DND-41 (cell line): Measurements from ENCODE around the gene PROM2.
A peak's percentile ranks its signal among the peaks of the same experiment; 100 is the strongest.

Experiments used
- ATAC-seq: fragments of 200-7000 bp; cut with Tn5 transposase; 3 replicates; pipeline ENCODE4 v1.9.1; 2021; ENCODE audit warnings: low read depth; ENCODE audit not compliant: insufficient read depth
- DNase-seq: peaks from one replicate; pipeline ENCODE4 v3.0.0-alpha.2; 2020
- H2AFZ ChIP-seq: 2 replicates; pipeline ENCODE4 v1.6.0; 2012; ENCODE audit warnings: low read depth, low read length
- H3K27ac ChIP-seq: 2 replicates; pipeline ENCODE4 v1.5.1; 2012; ENCODE audit warnings: low read length, inconsistent platforms
- H3K27me3 ChIP-seq: fragments of 200-600 bp; sonication (generic); 2 replicates; pipeline ENCODE4 v1.6.0; 2012; ENCODE audit warnings: low read length, mild to moderate bottlenecking, inconsistent platforms; ENCODE audit not compliant: insufficient read depth, poor library complexity
- H3K36me3 ChIP-seq: 2 replicates; pipeline ENCODE4 v1.5.1; 2012; ENCODE audit warnings: low read length, inconsistent platforms; ENCODE audit not compliant: insufficient read depth
- H3K4me1 ChIP-seq: 2 replicates; pipeline ENCODE4 v1.5.1; 2012; ENCODE audit warnings: mild to moderate bottlenecking, low read length; ENCODE audit not compliant: insufficient read depth
- H3K4me2 ChIP-seq: 2 replicates; pipeline ENCODE4 v1.6.0; 2012; ENCODE audit warnings: mild to moderate bottlenecking, moderate library complexity, low read length, inconsistent platforms; ENCODE audit not compliant: insufficient read depth
- H3K4me3 ChIP-seq, 2 experiments: fragments of 200-600 bp in 1 of 2; shearing (Covaris generic) in 1 of 2; 2 replicates each; pipeline ENCODE4 v1.5.1; 2012 to 2016; ENCODE audit warnings: inconsistent platforms in 2 of 2, low read length in 2 of 2, mild to moderate bottlenecking in 2 of 2, low read depth in 1 of 2, moderate library complexity in 1 of 2
- H3K79me2 ChIP-seq: 2 replicates; pipeline ENCODE4 v1.6.0; 2012; ENCODE audit warnings: low read length, inconsistent platforms; ENCODE audit not compliant: insufficient read depth
- H3K9ac ChIP-seq: 2 replicates; pipeline ENCODE4 v1.6.0; 2012; ENCODE audit warnings: low read depth, mild to moderate bottlenecking, inconsistent platforms, low read length, moderate library complexity
- H3K9me3 ChIP-seq: 2 replicates; pipeline ENCODE4 v1.5.1; 2012; ENCODE audit warnings: low read length, moderate library complexity, mild to moderate bottlenecking, inconsistent platforms; ENCODE audit not compliant: insufficient read depth, severe bottlenecking
- H4K20me1 ChIP-seq: 2 replicates; pipeline ENCODE4 v1.6.0; 2012; ENCODE audit warnings: low read length; ENCODE audit not compliant: insufficient read depth
- EZH2 ChIP-seq: IDR thresholded peaks from 3 replicates; pipeline ENCODE4 v1.6.1; 2012; ENCODE audit warnings: borderline replicate concordance, low read depth, mild to moderate bottlenecking, moderate library complexity, low read length, inconsistent platforms; ENCODE audit not compliant: severe bottlenecking
- TF ChIP-seq, protein P1 (sequence below): IDR thresholded peaks from 2 replicates; pipeline ENCODE4 v1.5.1; 2012; ENCODE audit warnings: borderline replicate concordance, low read length, moderate library complexity, mild to moderate bottlenecking; ENCODE audit not compliant: poor library complexity, severe bottlenecking; ENCODE audit errors: extremely low read depth

Gene PROM2

DNA sequence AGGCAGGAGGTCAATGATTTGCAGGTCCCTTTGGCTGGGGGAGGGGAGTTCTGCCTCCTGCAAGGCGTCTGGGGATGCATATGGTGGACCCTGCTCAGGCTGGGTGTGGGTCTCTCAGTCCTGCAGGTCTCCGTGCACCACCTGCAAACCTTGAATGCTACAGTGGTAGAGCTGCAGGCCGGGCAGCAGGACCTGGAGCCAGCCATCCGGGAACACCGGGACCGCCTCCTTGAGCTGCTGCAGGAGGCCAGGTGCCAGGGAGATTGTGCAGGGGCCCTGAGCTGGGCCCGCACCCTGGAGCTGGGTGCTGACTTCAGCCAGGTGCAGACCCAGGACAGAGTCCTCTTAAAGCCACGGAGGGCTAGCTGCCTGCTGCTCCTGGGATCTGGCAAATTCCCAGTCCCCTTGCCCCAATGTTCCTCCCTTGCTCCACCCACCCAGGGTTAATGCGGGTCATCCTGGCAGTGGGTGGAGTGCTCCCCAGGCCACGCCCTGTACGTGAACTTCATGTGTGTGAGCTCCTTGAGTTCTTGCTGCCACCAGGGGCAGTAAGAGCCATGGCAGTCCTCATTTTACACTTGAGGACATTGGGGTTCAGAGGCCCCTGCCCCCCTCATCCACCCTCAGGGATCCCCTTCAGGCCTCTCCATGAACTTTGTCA lies 3.1 kb downstream of the PROM2 start:
- no peaks in the 10 kb centered on the region for H3K36me3 ChIP-seq
- no peak overlapping the region for H3K9ac ChIP-seq
- no peak overlapping the region for H2AFZ ChIP-seq
- H3K27ac ChIP-seq = no peak overlapping the region
- TF ChIP-seq, protein P1, sequence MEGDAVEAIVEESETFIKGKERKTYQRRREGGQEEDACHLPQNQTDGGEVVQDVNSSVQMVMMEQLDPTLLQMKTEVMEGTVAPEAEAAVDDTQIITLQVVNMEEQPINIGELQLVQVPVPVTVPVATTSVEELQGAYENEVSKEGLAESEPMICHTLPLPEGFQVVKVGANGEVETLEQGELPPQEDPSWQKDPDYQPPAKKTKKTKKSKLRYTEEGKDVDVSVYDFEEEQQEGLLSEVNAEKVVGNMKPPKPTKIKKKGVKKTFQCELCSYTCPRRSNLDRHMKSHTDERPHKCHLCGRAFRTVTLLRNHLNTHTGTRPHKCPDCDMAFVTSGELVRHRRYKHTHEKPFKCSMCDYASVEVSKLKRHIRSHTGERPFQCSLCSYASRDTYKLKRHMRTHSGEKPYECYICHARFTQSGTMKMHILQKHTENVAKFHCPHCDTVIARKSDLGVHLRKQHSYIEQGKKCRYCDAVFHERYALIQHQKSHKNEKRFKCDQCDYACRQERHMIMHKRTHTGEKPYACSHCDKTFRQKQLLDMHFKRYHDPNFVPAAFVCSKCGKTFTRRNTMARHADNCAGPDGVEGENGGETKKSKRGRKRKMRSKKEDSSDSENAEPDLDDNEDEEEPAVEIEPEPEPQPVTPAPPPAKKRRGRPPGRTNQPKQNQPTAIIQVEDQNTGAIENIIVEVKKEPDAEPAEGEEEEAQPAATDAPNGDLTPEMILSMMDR = peak; percentile 12
- TF ChIP-seq EZH2 = no peak
- no peaks in the 10 kb centered on the region for H3K27me3 ChIP-seq
- H3K79me2 ChIP-seq = no peaks in the 10 kb centered on the region
- no peaks in the 10 kb centered on the region for H3K9me3 ChIP-seq
- ATAC-seq (0 out of 3 replicates have a peak, but pooled peaks have one; percentile 42), DNase-seq (no peak)
- H3K4me2 ChIP-seq = no peak overlapping the region
- H3K4me1 ChIP-seq = no peaks in the 10 kb centered on the region
- peaks cover 5% of the 10 kb centered on the region; the same call in 1 of the 2 replicates for H4K20me1 ChIP-seq
- no peak overlapping the region for H3K4me3 ChIP-seq

DNA sequence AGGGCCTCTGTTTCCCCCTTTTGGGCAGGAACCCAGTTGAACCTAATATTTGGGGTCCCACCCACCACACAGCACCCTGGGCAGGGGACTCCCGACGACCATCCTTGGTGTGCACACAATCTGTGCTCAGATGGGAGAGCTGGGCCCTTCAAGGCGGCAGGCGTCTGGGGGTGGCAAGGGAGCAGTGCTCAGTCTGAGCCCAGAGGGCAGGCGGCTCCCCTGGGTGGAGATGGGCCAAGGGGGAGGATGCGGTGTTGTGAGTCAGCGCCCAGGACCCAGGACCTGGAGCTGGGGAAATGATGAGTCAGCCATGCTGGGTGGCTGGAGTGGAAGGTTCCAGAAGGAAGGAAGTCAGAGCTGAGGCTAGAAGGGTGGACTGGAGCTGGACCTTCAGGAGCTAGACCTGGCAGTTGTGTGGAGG lies 3.8 kb downstream of the PROM2 start:
- no peaks in the 10 kb centered on the region for H3K79me2 ChIP-seq
- no peak overlapping the region for H3K9ac ChIP-seq
- no peak overlapping the region for H3K27ac ChIP-seq
- H4K20me1 ChIP-seq = peaks cover 3% of the 10 kb centered on the region; the same call in 1 of the 2 replicates
- no peak overlapping the region for H2AFZ ChIP-seq
- H3K4me1 ChIP-seq = no peaks in the 10 kb centered on the region
- TF ChIP-seq EZH2 = no peak
- TF ChIP-seq, protein P1 = no peak
- ATAC-seq (no peak), DNase-seq (no peak)
- no peaks in the 10 kb centered on the region for H3K27me3 ChIP-seq
- no peaks in the 10 kb centered on the region for H3K36me3 ChIP-seq
- no peak overlapping the region for H3K4me3 ChIP-seq
- no peak overlapping the region for H3K4me2 ChIP-seq
- no peaks in the 10 kb centered on the region for H3K9me3 ChIP-seq

GRCh38 chr2:95278637-95279225 lies 4.5 kb downstream of the PROM2 start:
- Histone ChIP-seq H3K27ac (no peak overlapping the region), H3K36me3 (no peaks in the 10 kb centered on the region), H3K4me2 (no peak overlapping the region), H4K20me1 (peaks cover 3% of the 10 kb centered on the region; the same call in 1 of the 2 replicates), H3K9me3 (no peaks in the 10 kb centered on the region), H3K4me1 (no peaks in the 10 kb centered on the region), H3K79me2 (no peaks in the 10 kb centered on the region), H2AFZ (no peak overlapping the region), H3K27me3 (no peaks in the 10 kb centered on the region), H3K9ac (no peak overlapping the region), H3K4me3 (no peak overlapping the region)
- DNase-seq (no peak), ATAC-seq (no peak)
- TF ChIP-seq, protein P1 = no peak
